Measurements from ENCODE around the gene ATP6V1B1.

DNA sequence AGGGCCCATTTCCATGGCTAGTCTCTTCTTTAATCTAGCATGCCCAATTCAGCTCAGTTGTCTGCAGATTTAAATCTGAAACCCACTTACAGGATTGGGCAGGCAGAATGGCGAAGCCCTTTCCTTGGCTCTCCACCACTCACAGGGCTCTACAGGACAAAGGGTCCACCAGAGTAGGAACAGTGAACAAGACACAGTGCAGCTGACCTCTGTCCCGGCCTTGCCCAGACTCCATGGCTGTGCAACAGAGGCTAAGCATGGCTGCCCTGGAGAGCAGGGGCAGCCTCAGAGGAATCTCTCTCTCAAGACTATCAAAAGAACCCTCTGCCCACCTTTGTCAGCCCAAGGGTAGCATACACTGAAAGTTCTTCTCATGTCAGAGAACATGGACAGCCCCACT is 9.7 kb upstream of the ATP6V1B1 start:
- TF ChIP-seq EZH2 (IDR thresholded peaks at IDR 0.05) = no peak
- TF ChIP-seq POLR2AphosphoS5 (IDR thresholded peaks at IDR 0.05; ENCODE audit: borderline replicate concordance, low read depth, low read length) = no peak
- no peak for TF ChIP-seq FOXP2 (optimal IDR thresholded peaks at IDR 0.05; ENCODE audit: control extremely low read depth, extremely low read length, insufficient read depth)
